Lower leg skin (tissue), 4 donors: Measurements from ENCODE around the gene CTNNA2. TPM values are rescaled to one million over a fixed set of nuclear protein-coding genes. Genes with fewer than 3 reads are reported as not detected.

Experiments
- DNase-seq, 2 donors: peaks; one replicate each; pipeline ENCODE4 v3.0.0-alpha.2; 2019; ENCODE audit warnings: low spot score in 2 of 2
- H3K4me3 ChIP-seq: fragments of 200-600 bp; sonication (generic); 2 replicates; pipeline ENCODE4 v1.5.1; 2017; ENCODE audit warnings: mild to moderate bottlenecking, low read depth; ENCODE audit not compliant: poor library complexity, severe bottlenecking
- POLR2A ChIP-seq, 2 donors: fragments of 450-650 bp; IDR thresholded peaks; one replicate each; pipeline ENCODE4 v1.6.1; 2016 to 2017; ENCODE audit warnings: antibody characterized with exemption in 2 of 2, mild to moderate bottlenecking in 1 of 2, moderate library complexity in 1 of 2
- WGBS, 2 donors: methylation state at CpG; one replicate each; pipeline ENCODE4 v1.1.5; 2018; 5-methylcytosine and 5-hydroxymethylcytosine counted together
- intact Hi-C: fragments of 100-400 bp; cut with DNase I; formaldehyde crosslinking; loops from one replicate; pipeline ENCODE4 v1.15.0; 2023; ENCODE audit warnings: low total_unique reads
- total RNA-seq, 4 donors: library from RNA; depleted of rRNA; stranded (reverse); fragments of >200 nt; gene quantifications; one replicate each; pipeline ENCODE4 v1.1.0, GENCODE V29; 2016
- TF ChIP-seq, protein P1 (sequence below), 3 donors: fragments of 450-650 bp; IDR thresholded peaks; one replicate each; pipeline ENCODE4 v1.5.1; 2016; ENCODE audit warnings: antibody characterized with exemption in 3 of 3, mild to moderate bottlenecking in 3 of 3, moderate library complexity in 2 of 3

Gene CTNNA2
- total RNA-seq, 4 donors from 2014 or later: not detected

DNA sequence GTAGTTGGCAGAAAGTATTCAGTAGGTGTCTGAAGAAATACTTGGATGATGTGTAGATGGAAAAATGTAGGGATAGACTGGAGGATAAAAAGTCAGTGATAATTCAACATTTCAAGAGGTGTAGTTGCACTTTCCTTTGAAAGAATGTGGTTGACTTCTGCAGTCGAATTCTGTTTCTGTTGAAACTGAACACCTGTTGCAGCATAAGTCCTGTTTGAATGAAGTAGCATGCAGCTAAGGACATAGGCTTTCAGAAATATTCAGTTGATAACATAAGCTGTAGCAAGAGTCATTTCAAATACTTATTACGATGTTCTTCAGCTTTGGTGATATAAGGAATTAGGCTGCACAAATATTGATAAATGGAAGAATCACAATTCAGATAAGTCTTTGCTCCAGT is 1129.6 kb downstream of the CTNNA2 start:
- WGBS, 2 donors: 85 to 87% methylated on average over 2 of the region's 2 CpGs
- intact Hi-C loops: no loop called here
- no peak overlapping the region for H3K4me3 ChIP-seq
- TF ChIP-seq, protein P1, sequence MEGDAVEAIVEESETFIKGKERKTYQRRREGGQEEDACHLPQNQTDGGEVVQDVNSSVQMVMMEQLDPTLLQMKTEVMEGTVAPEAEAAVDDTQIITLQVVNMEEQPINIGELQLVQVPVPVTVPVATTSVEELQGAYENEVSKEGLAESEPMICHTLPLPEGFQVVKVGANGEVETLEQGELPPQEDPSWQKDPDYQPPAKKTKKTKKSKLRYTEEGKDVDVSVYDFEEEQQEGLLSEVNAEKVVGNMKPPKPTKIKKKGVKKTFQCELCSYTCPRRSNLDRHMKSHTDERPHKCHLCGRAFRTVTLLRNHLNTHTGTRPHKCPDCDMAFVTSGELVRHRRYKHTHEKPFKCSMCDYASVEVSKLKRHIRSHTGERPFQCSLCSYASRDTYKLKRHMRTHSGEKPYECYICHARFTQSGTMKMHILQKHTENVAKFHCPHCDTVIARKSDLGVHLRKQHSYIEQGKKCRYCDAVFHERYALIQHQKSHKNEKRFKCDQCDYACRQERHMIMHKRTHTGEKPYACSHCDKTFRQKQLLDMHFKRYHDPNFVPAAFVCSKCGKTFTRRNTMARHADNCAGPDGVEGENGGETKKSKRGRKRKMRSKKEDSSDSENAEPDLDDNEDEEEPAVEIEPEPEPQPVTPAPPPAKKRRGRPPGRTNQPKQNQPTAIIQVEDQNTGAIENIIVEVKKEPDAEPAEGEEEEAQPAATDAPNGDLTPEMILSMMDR (IDR thresholded peaks at IDR 0.05): no peak
- no peak for TF ChIP-seq POLR2A (IDR thresholded peaks at IDR 0.05)
- DNase-seq: no peak

DNA sequence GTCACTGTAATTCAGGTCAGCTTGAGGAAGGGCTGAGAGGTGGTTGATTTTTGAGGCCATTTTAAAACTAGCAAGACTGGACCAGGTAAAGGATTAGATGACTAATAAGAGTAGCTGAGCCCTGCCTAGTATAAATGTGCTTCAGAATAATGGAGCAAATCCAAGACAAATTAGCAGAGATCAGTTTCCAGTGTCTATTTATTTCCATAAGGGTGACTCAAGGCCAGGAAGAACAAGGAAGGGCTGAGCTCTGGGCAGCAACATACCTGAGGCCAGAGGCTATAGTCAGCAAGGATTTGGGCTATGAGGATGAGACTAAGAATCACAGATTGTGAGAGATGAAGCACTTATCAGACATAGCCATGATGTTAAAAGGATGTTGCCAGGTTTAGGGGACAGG is 1130.7 kb downstream of the CTNNA2 start:
- DNase-seq: no peak
- H3K4me3 ChIP-seq: no peak overlapping the region
- TF ChIP-seq, protein P1 (IDR thresholded peaks at IDR 0.05): no peak
- no peak for TF ChIP-seq POLR2A (IDR thresholded peaks at IDR 0.05)
- intact Hi-C loops: no loop called here

DNA sequence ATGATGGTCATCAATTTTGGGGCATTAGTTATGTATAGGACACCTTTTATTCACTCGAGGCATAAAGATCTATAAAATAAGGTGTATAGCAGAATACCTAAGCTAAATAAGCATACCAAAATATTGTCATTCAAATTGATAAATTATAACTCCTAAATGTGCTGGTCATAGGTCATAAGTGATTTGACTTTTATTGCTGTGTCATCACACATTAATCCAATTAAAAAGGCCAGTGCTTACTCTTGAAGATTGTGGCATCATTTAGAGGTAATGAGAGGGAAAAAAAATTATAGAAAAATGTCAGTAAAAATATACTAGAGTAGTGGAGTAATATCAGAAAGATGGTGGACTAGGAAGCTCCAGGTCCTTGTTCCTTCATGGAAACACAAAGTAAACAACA is 1138.6 kb downstream of the CTNNA2 start:
- no peak for DNase-seq
- WGBS, 2 donors: 71 to 73% methylated on average over 1 of the region's 1 CpG
- H3K4me3 ChIP-seq: no peak overlapping the region
- intact Hi-C loops: no loop called here
- TF ChIP-seq POLR2A (IDR thresholded peaks at IDR 0.05): no peak

DNA sequence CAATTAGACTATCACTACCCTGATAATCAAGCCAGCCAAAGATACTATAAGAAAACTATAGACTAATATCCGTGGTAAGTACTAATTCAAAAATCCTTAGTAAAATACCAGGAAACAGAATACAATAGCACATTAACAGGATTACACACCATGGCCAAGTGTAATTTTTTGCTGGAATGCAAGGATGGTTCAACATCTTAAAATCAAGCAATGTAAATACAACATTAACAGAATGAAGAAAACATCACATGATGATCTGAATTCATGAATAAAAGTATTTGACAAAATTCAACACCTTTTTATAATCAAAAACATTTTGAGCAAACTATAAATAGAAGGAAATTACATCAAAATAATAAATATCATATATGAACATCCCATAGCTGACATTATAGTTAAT is 1142.4 kb downstream of the CTNNA2 start:
- TF ChIP-seq, protein P1 (IDR thresholded peaks at IDR 0.05): no peak
- no peak for TF ChIP-seq POLR2A (IDR thresholded peaks at IDR 0.05)
- 86 to 92% methylated on average over 1 of the region's 1 CpG for WGBS, 2 donors
- intact Hi-C loops: no loop called here
- DNase-seq: no peak
- no peak overlapping the region for H3K4me3 ChIP-seq

DNA sequence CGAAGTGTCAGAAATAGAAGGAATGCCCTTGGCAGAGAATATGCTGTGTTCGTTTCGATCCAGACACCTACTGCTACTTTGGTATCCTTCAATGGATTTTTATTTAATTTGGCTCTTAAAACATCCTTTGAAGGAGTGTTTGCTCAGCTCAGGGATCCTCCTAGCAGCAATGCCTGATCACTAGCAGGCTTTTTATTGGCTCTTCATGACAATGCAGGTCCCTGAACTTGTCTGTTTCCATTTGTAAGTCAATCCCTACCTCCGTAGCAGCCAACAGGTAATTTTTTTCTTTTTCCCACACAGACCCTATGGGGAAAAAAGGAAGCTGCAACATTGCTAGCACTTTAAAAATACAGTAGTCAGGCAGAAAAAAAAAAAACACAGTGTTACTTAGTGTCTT is 1157.9 kb downstream of the CTNNA2 start:
- WGBS, 2 donors: 31 to 37% methylated on average over 4 of the region's 4 CpGs
- TF ChIP-seq, protein P1 (IDR thresholded peaks at IDR 0.05): no peak
- TF ChIP-seq POLR2A (IDR thresholded peaks at IDR 0.05): no peak
- DNase-seq: no peak
- no peak overlapping the region for H3K4me3 ChIP-seq
- intact Hi-C loops: no loop called here

DNA sequence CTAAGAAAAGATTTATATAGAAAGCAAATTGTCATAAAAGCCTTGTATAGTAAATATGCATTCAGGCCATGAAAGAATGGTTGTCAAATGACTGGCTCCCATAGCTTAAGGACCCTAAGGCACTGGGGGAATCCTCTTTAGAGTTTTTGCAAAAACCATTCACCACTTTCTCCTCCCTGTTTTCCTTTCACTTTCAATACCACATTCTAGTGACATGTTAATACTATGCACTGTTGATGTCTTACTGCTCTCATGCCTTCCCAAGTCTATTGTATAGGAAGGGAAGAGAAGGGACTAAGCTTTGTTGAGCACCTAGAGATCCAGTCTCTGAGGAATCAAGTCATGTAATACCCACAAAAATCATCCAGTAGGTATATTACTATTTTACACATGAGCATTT is 1174.7 kb downstream of the CTNNA2 start:
- intact Hi-C loops: no loop called here

More for the DNA sequence above, 1174.7 kb downstream of the CTNNA2 start:
- TF ChIP-seq POLR2A (IDR thresholded peaks at IDR 0.05): no peak
- TF ChIP-seq, protein P1 (IDR thresholded peaks at IDR 0.05): no peak
- DNase-seq: no peak
- no peak overlapping the region for H3K4me3 ChIP-seq
